NCI-H748 (cell line): Measurements from ENCODE around the gene CLEC16A.

Source experiments
- DNase-seq: peaks from one replicate; lab custom pipeline; 2025; ENCODE audit not compliant: unreplicated experiment; lab: John Stamatoyannopoulos, UW

The CLEC16A gene

GRCh38 chr16:11134722-11135463 is 190.5 kb downstream of the CLEC16A start:
- DNase-seq = no peak

GRCh38 chr16:11135464-11135973 is 191.2 kb downstream of the CLEC16A start:
- no peak for DNase-seq

GRCh38 chr16:11136600-11136999 is 192.2 kb downstream of the CLEC16A start:
- DNase-seq = peak; percentile 48

GRCh38 chr16:11138022-11138768 is 193.8 kb downstream of the CLEC16A start:
- DNase-seq = no peak

- no peak for DNase-seq
Observed at GRCh38 chr16:11138769-11139325, 194.5 kb downstream of the CLEC16A start.

GRCh38 chr16:11139326-11140097 is 195.1 kb downstream of the CLEC16A start:
- DNase-seq = no peak

GRCh38 chr16:11140098-11140375 is 195.7 kb downstream of the CLEC16A start:
- no peak for DNase-seq

- DNase-seq = peak; percentile 50
Observed at GRCh38 chr16:11140466-11140865, 196.1 kb downstream of the CLEC16A start.

- DNase-seq = no peak
Observed at GRCh38 chr16:11140867-11141266, 196.5 kb downstream of the CLEC16A start.

- DNase-seq = no peak
Observed at GRCh38 chr16:11141409-11142260, 197.3 kb downstream of the CLEC16A start.

GRCh38 chr16:11142261-11142630 is 197.9 kb downstream of the CLEC16A start:
- no peak for DNase-seq

- no peak for DNase-seq
Observed at GRCh38 chr16:11142951-11143350, 198.6 kb downstream of the CLEC16A start.

- peak; percentile 52 for DNase-seq
Observed at GRCh38 chr16:11143372-11144035, 199.1 kb downstream of the CLEC16A start.

GRCh38 chr16:11144122-11144521 is 199.8 kb downstream of the CLEC16A start:
- DNase-seq = no peak

GRCh38 chr16:11145173-11145818 is 200.9 kb downstream of the CLEC16A start:
- no peak for DNase-seq

GRCh38 chr16:11145819-11146211 is 201.5 kb downstream of the CLEC16A start:
- no peak for DNase-seq

- no peak for DNase-seq
Observed at GRCh38 chr16:11147033-11147753, 202.8 kb downstream of the CLEC16A start.

GRCh38 chr16:11147754-11148444 is 203.5 kb downstream of the CLEC16A start:
- no peak for DNase-seq
